Trophoblast cell (in vitro differentiated cells and primary cell): Measurements from ENCODE around the gene METTL23.

ENCODE experiments used
- DNase-seq, 2 donors: peaks; one replicate each; pipeline ENCODE4 v3.0.0-alpha.2; 2016
- H2AFZ ChIP-seq: 2 replicates; pipeline ENCODE4 v1.6.1; 2013; ENCODE audit warnings: low read length, moderate library complexity, mild to moderate bottlenecking; ENCODE audit not compliant: insufficient read depth, poor library complexity
- H2AK5ac ChIP-seq: 2 replicates; pipeline ENCODE4 v1.6.1; 2013; ENCODE audit warnings: mild to moderate bottlenecking, low read length
- H2BK120ac ChIP-seq: 2 replicates; pipeline ENCODE4 v1.6.1; 2013; ENCODE audit warnings: low read length, mild to moderate bottlenecking, moderate library complexity; ENCODE audit not compliant: insufficient read depth, poor library complexity
- H2BK12ac ChIP-seq: 2 replicates; pipeline ENCODE4 v1.6.1; 2013; ENCODE audit warnings: mild to moderate bottlenecking, low read length, moderate library complexity
- H2BK5ac ChIP-seq: 2 replicates; pipeline ENCODE4 v1.6.1; 2013; ENCODE audit warnings: low read length, low read depth, moderate library complexity, mild to moderate bottlenecking; ENCODE audit not compliant: poor library complexity
- H3K14ac ChIP-seq: 2 replicates; pipeline ENCODE4 v1.6.1; 2013; ENCODE audit warnings: mild to moderate bottlenecking, low read length
- H3K18ac ChIP-seq: 2 replicates; pipeline ENCODE4 v1.6.1; 2013; ENCODE audit warnings: mild to moderate bottlenecking, low read length
- H3K23ac ChIP-seq: 2 replicates; pipeline ENCODE4 v1.6.1; 2013; ENCODE audit warnings: low read length
- H3K27ac ChIP-seq: 2 replicates; pipeline ENCODE4 v1.5.1; 2013; ENCODE audit warnings: low read depth, mild to moderate bottlenecking, inconsistent platforms, low read length, moderate library complexity
- H3K27me3 ChIP-seq: 2 replicates; pipeline ENCODE4 v1.6.1; 2013; ENCODE audit warnings: inconsistent platforms, mild to moderate bottlenecking, low read length, moderate library complexity; ENCODE audit not compliant: insufficient read depth
- H3K36me3 ChIP-seq, 2 experiments: 1 replicate in 1 of 2; 2 replicates in 1 of 2; pipeline ENCODE4 v1.6.1; 2013; ENCODE audit warnings: low read length in 2 of 2, mild to moderate bottlenecking in 2 of 2, moderate library complexity in 1 of 2; ENCODE audit not compliant: insufficient read depth in 2 of 2, control insufficient read depth in 1 of 2
- H3K4ac ChIP-seq: 2 replicates; pipeline ENCODE4 v1.6.1; 2013; ENCODE audit warnings: low read depth, mild to moderate bottlenecking, low read length, moderate library complexity
- H3K4me1 ChIP-seq, 2 experiments: 1 replicate in 1 of 2; 2 replicates in 1 of 2; pipeline ENCODE4 v1.6.1; 2013; ENCODE audit warnings: low read length in 2 of 2, mild to moderate bottlenecking in 2 of 2, moderate library complexity in 1 of 2; ENCODE audit not compliant: insufficient read depth in 2 of 2, control insufficient read depth in 1 of 2
- H3K4me2 ChIP-seq: 2 replicates; pipeline ENCODE4 v1.6.1; 2013; ENCODE audit warnings: inconsistent platforms, mild to moderate bottlenecking, low read length, moderate library complexity
- H3K4me3 ChIP-seq: 2 replicates; pipeline ENCODE4 v1.5.1; 2013; ENCODE audit warnings: mild to moderate bottlenecking, low read depth, low read length, inconsistent platforms
- H3K79me1 ChIP-seq: one replicate; pipeline ENCODE4 v1.6.1; 2013; ENCODE audit warnings: low read length
- H3K79me2 ChIP-seq: 2 replicates; pipeline ENCODE4 v1.6.1; 2013; ENCODE audit warnings: low read length, mild to moderate bottlenecking; ENCODE audit not compliant: control insufficient read depth, insufficient read depth, poor library complexity
- H3K9ac ChIP-seq: 2 replicates; pipeline ENCODE4 v1.6.1; 2013; ENCODE audit warnings: mild to moderate bottlenecking, low read length
- H3K9me3 ChIP-seq: 2 replicates; pipeline ENCODE4 v1.6.1; 2013; ENCODE audit warnings: low read depth, mild to moderate bottlenecking, control low read depth, inconsistent platforms, low read length; ENCODE audit not compliant: insufficient read depth
- H4K12ac ChIP-seq: 2 replicates; pipeline ENCODE4 v1.6.1; 2013; ENCODE audit warnings: low read depth, mild to moderate bottlenecking, low read length, moderate library complexity
- H4K8ac ChIP-seq: 2 replicates; pipeline ENCODE4 v1.6.1; 2013; ENCODE audit warnings: low read depth, mild to moderate bottlenecking, low read length, moderate library complexity
- H4K91ac ChIP-seq: one replicate; pipeline ENCODE4 v1.6.1; 2013; ENCODE audit warnings: low read depth, mild to moderate bottlenecking, low read length, moderate library complexity
- WGBS: extraction: QIAGEN DNeasy Blood & Tissue Kit; methylation state at CpG from one replicate; pipeline ENCODE4 v1.1.7; 2013; ENCODE audit warnings: missing lambda C conversion rate; ENCODE audit not compliant: insufficient read length, insufficient coverage; ENCODE audit errors: extremely low coverage; 5-methylcytosine and 5-hydroxymethylcytosine counted together

The METTL23 gene

DNA sequence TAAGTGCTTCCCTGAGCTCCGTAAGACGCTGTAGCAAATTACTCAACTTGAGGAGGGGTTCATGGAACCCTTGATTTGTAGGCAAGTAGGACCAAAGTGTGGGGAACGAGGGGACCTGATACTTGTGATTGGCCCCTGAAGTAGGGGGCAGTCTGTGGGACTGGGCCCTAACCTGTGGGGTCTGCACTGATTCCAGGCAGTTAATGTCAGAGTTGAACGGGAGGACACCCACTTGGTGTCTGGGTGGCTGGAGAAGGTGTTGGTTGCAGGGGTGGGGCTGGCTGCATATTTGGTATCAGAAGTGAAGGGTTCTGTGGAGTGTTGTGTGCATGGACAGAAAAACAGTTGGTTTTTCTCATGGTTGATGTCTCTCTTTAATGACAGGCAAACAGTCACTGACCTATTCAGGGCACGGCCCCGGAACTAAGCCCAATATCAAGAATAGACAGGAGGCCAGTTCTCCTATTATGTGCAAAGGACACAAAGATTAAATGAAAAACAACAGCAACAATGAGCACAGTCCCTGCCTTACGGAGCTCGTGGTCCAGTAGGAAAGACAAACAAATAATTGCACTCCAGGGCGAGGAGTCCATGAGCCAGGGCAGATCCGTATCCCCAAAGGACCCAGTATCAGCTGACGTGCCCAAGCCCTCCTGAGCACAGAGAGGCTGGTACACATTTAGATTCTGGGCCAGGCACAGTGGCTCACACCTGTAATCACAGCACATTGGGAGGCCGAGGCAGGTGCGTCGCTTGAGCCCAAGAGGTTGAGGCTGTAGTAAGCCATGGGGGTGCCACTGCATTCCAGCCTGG, 35.1 kb upstream of the METTL23 start:
- no CpG with 5 or more reads among the region's 14 CpGs for WGBS
- Histone ChIP-seq H3K18ac (no peak overlapping the region), H3K27me3 (no peaks in the 10 kb centered on the region)

DNA sequence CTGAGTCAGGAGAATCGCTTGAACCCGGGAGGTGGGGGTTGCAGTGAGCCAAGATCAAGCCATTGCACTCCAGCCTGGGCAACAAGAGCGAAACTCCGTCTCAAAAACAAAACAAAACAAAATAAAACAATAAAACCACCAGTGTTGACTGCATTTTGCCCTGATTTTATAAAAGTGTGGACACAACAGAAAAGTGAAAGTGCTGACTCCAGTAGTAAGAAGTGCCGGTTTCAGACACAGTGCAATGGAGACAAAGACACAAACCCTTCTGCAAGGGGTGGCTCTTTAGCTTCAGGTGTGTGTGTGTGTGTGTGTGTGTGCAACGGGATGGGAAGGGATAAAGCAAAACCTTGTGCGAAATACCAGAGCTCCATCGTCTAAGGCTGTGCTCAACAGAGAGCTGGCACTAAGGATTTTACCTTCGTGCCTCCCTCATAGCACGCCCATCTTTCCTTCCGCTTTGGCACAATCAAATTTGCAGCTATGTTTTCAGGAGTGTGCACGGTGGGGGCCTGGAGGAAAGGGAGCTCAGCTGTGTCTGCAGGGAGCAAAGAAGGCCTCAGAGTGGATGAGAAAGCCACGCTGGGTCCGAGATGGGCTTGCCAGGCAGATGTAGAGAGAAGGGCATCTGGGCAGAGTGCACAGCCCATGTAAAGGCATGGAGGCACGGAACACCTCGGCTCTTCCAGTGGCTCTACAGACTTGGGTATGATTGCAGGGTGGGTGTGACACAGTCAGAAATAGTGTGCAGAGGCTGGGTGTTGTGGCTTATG, 31.4 kb upstream of the METTL23 start:
- no peak overlapping the region for H2BK5ac ChIP-seq
- H3K36me3 ChIP-seq, result peaks cover 0 to 7% of the 10 kb centered on the region in 2 experiments
- no peak overlapping the region for H3K4ac ChIP-seq
- no peak overlapping the region for H4K8ac ChIP-seq
- H3K14ac ChIP-seq, result no peak overlapping the region
- H3K18ac ChIP-seq, result no peak overlapping the region
- H3K4me3 ChIP-seq, result no peak overlapping the region
- no peak overlapping the region for H3K9ac ChIP-seq
- no peak overlapping the region for H2BK12ac ChIP-seq
- no peak overlapping the region for H4K91ac ChIP-seq
- H3K79me2 ChIP-seq, result no peaks in the 10 kb centered on the region
- H3K27me3 ChIP-seq, result no peaks in the 10 kb centered on the region
- H4K12ac ChIP-seq, result no peak overlapping the region
- H2AK5ac ChIP-seq, result no peak overlapping the region
- no peak for DNase-seq
- H2BK120ac ChIP-seq, result no peak overlapping the region
- H3K9me3 ChIP-seq, result no peaks in the 10 kb centered on the region
- no peak overlapping the region for H2AFZ ChIP-seq
- no peak overlapping the region for H3K27ac ChIP-seq
- no peak overlapping the region for H3K23ac ChIP-seq
- no peak overlapping the region for H3K4me2 ChIP-seq
- no CpG with 5 or more reads among the region's 16 CpGs for WGBS
- no peaks in the 10 kb centered on the region for H3K79me1 ChIP-seq
- H3K4me1 ChIP-seq, result no peaks in the 10 kb centered on the region

More for the DNA sequence above, 35.1 kb upstream of the METTL23 start:
- no peaks in the 10 kb centered on the region for H3K79me1 ChIP-seq
- DNase-seq, result no peak
- peaks cover 3 to 5% of the 10 kb centered on the region in 2 experiments for H3K4me1 ChIP-seq
- no peak overlapping the region for H2AK5ac ChIP-seq
- no peak overlapping the region for H3K23ac ChIP-seq
- H3K9ac ChIP-seq, result no peak overlapping the region
- H2BK12ac ChIP-seq, result no peak overlapping the region
- no peak overlapping the region for H2BK5ac ChIP-seq
- H4K12ac ChIP-seq, result no peak overlapping the region
- H3K79me2 ChIP-seq, result no peaks in the 10 kb centered on the region
- H3K27ac ChIP-seq, result no peak overlapping the region
- H3K4me3 ChIP-seq, result no peak overlapping the region
- no peak overlapping the region for H3K14ac ChIP-seq
- no peak overlapping the region for H4K91ac ChIP-seq
- no peak overlapping the region for H4K8ac ChIP-seq
- no peak overlapping the region for H2BK120ac ChIP-seq
- peaks cover 5 to 6% of the 10 kb centered on the region in 2 experiments for H3K36me3 ChIP-seq
- no peak overlapping the region for H3K4ac ChIP-seq
- no peak overlapping the region for H2AFZ ChIP-seq
- H3K9me3 ChIP-seq, result peaks cover 2% of the 10 kb centered on the region
- H3K4me2 ChIP-seq, result no peak overlapping the region

DNA sequence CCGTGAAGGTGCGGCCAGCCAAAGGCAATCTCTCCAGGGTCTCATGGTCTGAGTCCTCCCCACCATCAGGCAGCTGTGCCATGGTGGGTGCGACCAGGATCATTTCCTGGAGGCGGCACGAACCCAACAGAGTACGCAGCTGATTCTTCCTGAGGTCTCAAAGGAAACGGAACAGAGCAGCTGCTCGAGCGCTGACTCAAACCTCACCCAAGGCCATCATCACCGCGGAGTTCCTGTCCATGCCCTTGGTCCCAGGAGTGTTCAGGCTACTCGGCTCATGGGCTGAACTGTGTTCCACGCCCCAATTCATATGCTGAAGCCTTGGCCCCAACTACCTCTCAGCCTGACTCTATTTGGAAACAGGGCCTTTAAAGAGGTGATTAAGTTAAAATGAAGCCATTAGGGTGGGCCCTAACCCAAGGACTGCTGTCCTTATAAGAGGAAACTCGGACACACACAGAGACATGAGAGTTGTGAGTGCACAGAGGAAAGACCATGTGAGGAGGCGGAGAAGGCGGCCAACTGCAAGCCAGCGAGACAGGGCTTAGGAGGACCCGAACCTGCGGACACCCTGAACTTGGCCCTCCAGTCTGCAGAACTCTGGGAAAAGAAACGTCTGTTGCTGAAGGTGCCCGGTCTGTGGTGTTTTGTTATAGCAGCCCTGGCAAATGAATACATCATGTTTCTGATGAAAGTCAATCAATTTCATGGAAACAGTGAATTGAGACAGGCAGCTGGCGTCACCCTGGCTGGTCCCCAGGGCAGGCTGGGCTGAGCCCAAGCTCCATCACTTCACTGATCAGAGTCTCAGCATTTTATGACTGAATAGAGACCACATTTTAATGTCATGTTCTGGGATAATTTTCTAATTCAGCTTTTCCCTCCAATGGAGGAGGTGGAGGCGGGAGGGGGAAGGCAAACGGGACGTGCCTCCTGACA, 29.6 kb upstream of the METTL23 start:
- H2BK5ac ChIP-seq, result no peak overlapping the region
- H2AFZ ChIP-seq, result peak overlapping the region; percentile 8
- H3K4me3 ChIP-seq, result no peak overlapping the region
- no peaks in the 10 kb centered on the region for H3K27me3 ChIP-seq
- no peak overlapping the region for H3K4ac ChIP-seq
- no peak overlapping the region for H3K23ac ChIP-seq
- H2AK5ac ChIP-seq, result no peak overlapping the region
- H3K79me1 ChIP-seq, result no peaks in the 10 kb centered on the region
- H3K14ac ChIP-seq, result no peak overlapping the region
- no peak overlapping the region for H2BK120ac ChIP-seq
- peaks cover 0 to 7% of the 10 kb centered on the region in 2 experiments for H3K36me3 ChIP-seq
- no peak overlapping the region for H3K27ac ChIP-seq
- H3K4me2 ChIP-seq, result no peak overlapping the region
- H3K9ac ChIP-seq, result no peak overlapping the region
- no peak overlapping the region for H3K18ac ChIP-seq
- H3K4me1 ChIP-seq, result peaks cover 12% of the 10 kb centered on the region in 2 experiments
- H4K8ac ChIP-seq, result no peak overlapping the region
- WGBS, result no CpG with 5 or more reads among the region's 25 CpGs
- H3K79me2 ChIP-seq, result no peaks in the 10 kb centered on the region
- H4K12ac ChIP-seq, result no peak overlapping the region
- no peak overlapping the region for H4K91ac ChIP-seq
- H3K9me3 ChIP-seq, result no peaks in the 10 kb centered on the region
- DNase-seq, result peak in 1 of 2 donors; percentile 43
- H2BK12ac ChIP-seq, result no peak overlapping the region
